ENCODE measurements around the gene ZNF195.
"Not testable (repeated sequence)": the region's sequence is repeated elsewhere in the genome, so short reads cannot be mapped to it uniquely, and the experiment has no call there.

Gene ZNF195

GRCh38 chr11:3378426-3379423 lies at the start of gene ZNF195:
TSS of gene ZNF195 (minus strand) at chr11:3379146. CDS start at chr11:3379040, 106 bp downstream.
- in situ Hi-C loops (cut with HindIII; ENCODE audit: low sequenced_read_pairs) = no loop called here
- peak within 1 kb of the TSS; percentile 91 for H3K4me3 ChIP-seq (ENCODE audit: low read depth, low read length)
- TF ChIP-seq CTCF (IDR thresholded peaks at IDR 0.05; ENCODE audit: low read depth, low read length, missing control alignments) = no peak
- DNase-seq (ENCODE audit: low read depth) = peak; percentile 75

GRCh38 chr11:3428076-3428475 lies 49.1 kb upstream of the ZNF195 start:
- H3K4me3 ChIP-seq (ENCODE audit: low read depth, low read length); in situ Hi-C loops (cut with HindIII; ENCODE audit: low sequenced_read_pairs); DNase-seq (ENCODE audit: low read depth): not testable (repeated sequence)

GRCh38 chr11:3426541-3426940 lies 47.6 kb upstream of the ZNF195 start:
- DNase-seq (ENCODE audit: low read depth); in situ Hi-C loops (cut with HindIII; ENCODE audit: low sequenced_read_pairs); H3K4me3 ChIP-seq (ENCODE audit: low read depth, low read length): not testable (repeated sequence)

- H3K4me3 ChIP-seq (ENCODE audit: low read depth, low read length); DNase-seq (ENCODE audit: low read depth); in situ Hi-C loops (cut with HindIII; ENCODE audit: low sequenced_read_pairs): not testable (repeated sequence)
Measured at GRCh38 chr11:3423928-3424327, 45.0 kb upstream of the ZNF195 start.

- in situ Hi-C loops (cut with HindIII; ENCODE audit: low sequenced_read_pairs); DNase-seq (ENCODE audit: low read depth): not testable (repeated sequence)
- H3K4me3 ChIP-seq (ENCODE audit: low read depth, low read length) = peak overlapping the region; percentile 53
Measured at GRCh38 chr11:3423138-3423731, 44.3 kb upstream of the ZNF195 start.

GRCh38 chr11:3422380-3423137 lies 43.6 kb upstream of the ZNF195 start:
- peak overlapping the region; percentile 53 for H3K4me3 ChIP-seq (ENCODE audit: low read depth, low read length)
- in situ Hi-C loops (cut with HindIII; ENCODE audit: low sequenced_read_pairs) = not testable (repeated sequence)
- DNase-seq (ENCODE audit: low read depth) = peak; percentile 85

GRCh38 chr11:3421608-3422379 lies 42.8 kb upstream of the ZNF195 start:
- H3K4me3 ChIP-seq (ENCODE audit: low read depth, low read length) = peak overlapping the region; percentile 53
- in situ Hi-C loops (cut with HindIII; ENCODE audit: low sequenced_read_pairs); DNase-seq (ENCODE audit: low read depth): not testable (repeated sequence)

GRCh38 chr11:3420281-3421042 lies 41.5 kb upstream of the ZNF195 start:
- H3K4me3 ChIP-seq (ENCODE audit: low read depth, low read length); in situ Hi-C loops (cut with HindIII; ENCODE audit: low sequenced_read_pairs); DNase-seq (ENCODE audit: low read depth): not testable (repeated sequence)

- DNase-seq (ENCODE audit: low read depth); in situ Hi-C loops (cut with HindIII; ENCODE audit: low sequenced_read_pairs); H3K4me3 ChIP-seq (ENCODE audit: low read depth, low read length): not testable (repeated sequence)
Measured at GRCh38 chr11:3419496-3419895, 40.5 kb upstream of the ZNF195 start.

GRCh38 chr11:3417047-3417446 lies 38.1 kb upstream of the ZNF195 start:
- in situ Hi-C loops (cut with HindIII; ENCODE audit: low sequenced_read_pairs); H3K4me3 ChIP-seq (ENCODE audit: low read depth, low read length): not testable (repeated sequence)
- peak; percentile 22 for DNase-seq (ENCODE audit: low read depth)
- peak; percentile 42 for TF ChIP-seq CTCF (IDR thresholded peaks at IDR 0.05; ENCODE audit: low read depth, low read length, missing control alignments)

- H3K4me3 ChIP-seq (ENCODE audit: low read depth, low read length); in situ Hi-C loops (cut with HindIII; ENCODE audit: low sequenced_read_pairs); DNase-seq (ENCODE audit: low read depth): not testable (repeated sequence)
Measured at GRCh38 chr11:3415301-3415700, 36.4 kb upstream of the ZNF195 start.

- DNase-seq (ENCODE audit: low read depth); H3K4me3 ChIP-seq (ENCODE audit: low read depth, low read length); in situ Hi-C loops (cut with HindIII; ENCODE audit: low sequenced_read_pairs): not testable (repeated sequence)
Measured at GRCh38 chr11:3413666-3414065, 34.7 kb upstream of the ZNF195 start.

Measured in astrocyte of the cerebellum (primary cell).